B cell (primary cell): ENCODE data around the gene PIBF1. TPM values are rescaled to one million over a fixed set of nuclear protein-coding genes. Genes with fewer than 3 reads are reported as not detected.

Source experiments
- ATAC-seq: fragments of 200-7000 bp; cut with Tn5 transposase; one replicate; pipeline ENCODE4 v1.10.0; 2021; ENCODE audit warnings: low read depth, mild to moderate bottlenecking, moderate number of reproducible peaks, moderate library complexity
- CTCF ChIA-PET: fragments of 350-600 bp; sonication (Branson Sonifier 250); formaldehyde crosslinking; loops from one replicate; lab custom pipeline; 2021; ENCODE audit warnings: antibody characterized with exemption, inconsistent platforms; lab: Charles Lee
- POLR2A ChIA-PET: fragments of 350-600 bp; sonication (Branson Sonifier 250); formaldehyde crosslinking; loops from one replicate; lab custom pipeline; 2021; ENCODE audit warnings: antibody characterized with exemption; lab: Charles Lee
- DNase-seq: peaks from one replicate; pipeline ENCODE4 v3.0.0; 2013
- H2AFZ ChIP-seq: 2 replicates; pipeline ENCODE4 v1.6.1; 2012; ENCODE audit warnings: mild to moderate bottlenecking, low read depth, low read length; ENCODE audit not compliant: insufficient read depth, poor library complexity, severe bottlenecking
- H3K27ac ChIP-seq, 2 donors: 1 replicate in 1 of 2; 2 replicates in 1 of 2; pipeline ENCODE4 v1.5.1; 2012 to 2013; ENCODE audit warnings: low read length in 2 of 2, mild to moderate bottlenecking in 2 of 2, moderate library complexity in 1 of 2
- H3K27me3 ChIP-seq, 4 experiments: fragments of 200-600 bp in 1 of 4; sonication (generic) in 1 of 4; replicated peaks in 1 of 4; 1 replicate in 2 of 4; 2 replicates in 2 of 4; pipeline versions ENCODE4 v1.6.1 to v1.7.0; 2013 to 2016; ENCODE audit warnings: low read length in 3 of 4, mild to moderate bottlenecking in 2 of 4, mixed read lengths in 1 of 4, moderate library complexity in 1 of 4; ENCODE audit not compliant: insufficient read depth in 4 of 4, control insufficient read depth in 3 of 4; ENCODE audit errors: control extremely low read depth in 1 of 4
- H3K36me3 ChIP-seq, 2 experiments: replicated peaks in 1 of 2; 1 replicate in 1 of 2; 2 replicates in 1 of 2; pipeline versions ENCODE4 v1.6.1 to v1.7.1; 2013; ENCODE audit warnings: low read length in 1 of 2; ENCODE audit not compliant: insufficient read depth in 2 of 2, control insufficient read depth in 1 of 2; ENCODE audit errors: control extremely low read depth in 1 of 2, extremely low read depth in 1 of 2
- H3K4me1 ChIP-seq, 2 donors: fragments of 200-600 bp in 1 of 2; sonication (generic) in 1 of 2; 1 replicate in 1 of 2; 2 replicates in 1 of 2; pipeline versions ENCODE4 v1.5.1 to v1.6.1; 2013 to 2017; ENCODE audit warnings: low read length in 2 of 2; ENCODE audit not compliant: control insufficient read depth in 2 of 2, insufficient read depth in 2 of 2
- H3K4me2 ChIP-seq: replicated peaks from 2 replicates; pipeline ENCODE3; 2012; ENCODE audit warnings: mild to moderate bottlenecking, low read depth, low read length; ENCODE audit not compliant: poor library complexity, severe bottlenecking
- H3K4me3 ChIP-seq, 5 experiments: fragments of 200-600 bp in 1 of 5; sonication (generic) in 1 of 5; 1 replicate in 3 of 5; 2 replicates in 2 of 5; pipeline versions ENCODE4 v1.5.1 to v1.7.0; 2011 to 2016; ENCODE audit warnings: low read length in 4 of 5, mild to moderate bottlenecking in 4 of 5, low read depth in 2 of 5, control low read depth in 1 of 5, moderate library complexity in 1 of 5; ENCODE audit not compliant: insufficient read depth in 1 of 5; ENCODE audit errors: control extremely low read depth in 1 of 5, extremely low read depth in 1 of 5
- H3K79me2 ChIP-seq: fragments of 200-600 bp; sonication (generic); one replicate; pipeline ENCODE4 v1.6.0; 2016; ENCODE audit warnings: low read length; ENCODE audit not compliant: control insufficient read depth, insufficient read depth
- H3K9ac ChIP-seq: fragments of 200-600 bp; sonication (generic); 2 replicates; pipeline ENCODE4 v1.6.1; 2017; ENCODE audit warnings: mild to moderate bottlenecking, low read length, moderate library complexity
- H3K9me3 ChIP-seq, 3 donors: one replicate each; pipeline versions ENCODE4 v1.6.1 to v1.7.1; 2013; ENCODE audit warnings: low read length in 2 of 3; ENCODE audit not compliant: control insufficient read depth in 2 of 3, insufficient read depth in 1 of 3; ENCODE audit errors: control extremely low read depth in 1 of 3
- H4K20me1 ChIP-seq: 2 replicates; pipeline ENCODE4 v1.6.0; 2012; ENCODE audit warnings: mild to moderate bottlenecking, low read length; ENCODE audit not compliant: insufficient read depth, control insufficient read depth, poor library complexity, severe bottlenecking
- H3K27ac Mint-ChIP-seq: one replicate; pipeline ENCODE4 v1.8.0; 2021; ENCODE audit warnings: mixed read lengths
- H3K27me3 Mint-ChIP-seq: one replicate; pipeline ENCODE4 v1.8.0; 2021; ENCODE audit warnings: mixed read lengths
- H3K4me1 Mint-ChIP-seq: one replicate; pipeline ENCODE4 v1.8.0; 2021; ENCODE audit warnings: mixed read lengths
- H3K4me3 Mint-ChIP-seq: one replicate; pipeline ENCODE4 v1.8.0; 2021; ENCODE audit warnings: mixed read lengths
- H3K9me3 Mint-ChIP-seq: one replicate; pipeline ENCODE4 v1.8.0; 2022; ENCODE audit warnings: mixed read lengths; ENCODE audit not compliant: insufficient read depth
- EZH2 ChIP-seq: IDR thresholded peaks from 2 replicates; pipeline ENCODE4 v1.6.1; 2012; ENCODE audit warnings: borderline replicate concordance, low read depth, mild to moderate bottlenecking, moderate library complexity, low read length; ENCODE audit not compliant: insufficient read depth, poor library complexity, severe bottlenecking
- WGBS: methylation state at CpG from one replicate; pipeline ENCODE4 v1.1.5; 2013; ENCODE audit warnings: missing lambda C conversion rate; ENCODE audit not compliant: insufficient coverage; 5-methylcytosine and 5-hydroxymethylcytosine counted together
- intact Hi-C: fragments of 100-400 bp; cut with micrococcal nuclease; formaldehyde crosslinking; loops from one replicate; pipeline ENCODE4 v1.10.0; 2022
- polyA plus RNA-seq: library from polyadenylated mRNA; depleted of rRNA; stranded (reverse); fragments of >200 nt; gene quantifications from 2 replicates; pipeline ENCODE4 v1.2.3, GENCODE V29; 2012
- total RNA-seq, 2 donors: library from RNA; stranded (reverse); fragments of 120-200 nt in 1 of 2; gene quantifications; 1 replicate in 1 of 2; 2 replicates in 1 of 2; pipeline versions ENCODE4 v1.2.3 to v1.2.4, GENCODE V29; 2013 to 2022
- TF ChIP-seq, protein P1 (sequence below): fragments of 200-600 bp; IDR thresholded peaks from one replicate; pipeline ENCODE4 v1.8.0; 2022; ENCODE audit warnings: antibody characterized with exemption, mild to moderate bottlenecking

Gene PIBF1
- total and polyA plus RNA-seq, 2 donors (not counting 1 experiment from before 2014, with no cell fraction given), result 4.5 to 43.1 TPM

DNA sequence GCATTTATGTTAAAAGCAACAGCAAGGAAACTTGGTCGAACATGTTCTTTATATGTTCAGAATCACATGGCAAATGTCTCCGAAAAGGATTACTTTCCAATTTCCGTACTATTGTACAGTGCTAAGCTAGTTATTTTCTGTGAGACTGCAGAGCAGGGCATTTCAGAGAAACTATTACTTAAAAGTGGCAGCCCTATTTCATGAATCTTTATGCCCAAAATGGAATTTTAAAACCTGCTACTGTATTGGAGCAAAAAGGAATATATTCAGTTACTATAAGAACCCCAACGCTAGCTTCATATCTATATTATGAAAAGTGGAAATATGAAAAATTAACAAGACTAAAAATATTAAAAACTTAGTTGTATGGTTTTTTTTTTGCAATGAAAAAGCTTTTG, 274.6 kb downstream of the PIBF1 start:
- no peak overlapping the region for H3K4me2 ChIP-seq
- no peak overlapping the region for H3K27ac Mint-ChIP-seq
- no peaks in the 10 kb centered on the region for H3K36me3 ChIP-seq
- H2AFZ ChIP-seq, result no peak overlapping the region
- ATAC-seq (no peak), DNase-seq (no peak)
- H3K27me3 ChIP-seq, result peaks cover 3 to 33% (median 30%) of the 10 kb centered on the region in 4 experiments
- no peak overlapping the region for H3K4me3 Mint-ChIP-seq
- ChIA-PET POLR2A (no interaction called here), CTCF (interaction anchor here (2.0 kb wide), 1 partner anchor 16 kb away, joined by 4 read pairs; no protein-coding TSS in a partner anchor)
- H3K4me3 ChIP-seq, result no peak overlapping the region
- H4K20me1 ChIP-seq, result no peaks in the 10 kb centered on the region
- peaks cover 24% of the 10 kb centered on the region for H3K4me1 Mint-ChIP-seq
- H3K9me3 Mint-ChIP-seq, result no peaks in the 10 kb centered on the region
- H3K27me3 Mint-ChIP-seq, result peaks cover 51% of the 10 kb centered on the region
- intact Hi-C loops, result loop anchor here (5.0 kb wide), 1 partner anchor 1231 kb away; no protein-coding TSS in a partner anchor
- H3K4me1 ChIP-seq, result peaks cover 15 to 18% of the 10 kb centered on the region in 2 donors
- no peaks in the 10 kb centered on the region for H3K9me3 ChIP-seq
- WGBS, result no CpG with 5 or more reads among the region's 4 CpGs
- no peak overlapping the region for H3K27ac ChIP-seq
- TF ChIP-seq EZH2, result no peak
- no peaks in the 10 kb centered on the region for H3K79me2 ChIP-seq
- H3K9ac ChIP-seq, result no peak overlapping the region

DNA sequence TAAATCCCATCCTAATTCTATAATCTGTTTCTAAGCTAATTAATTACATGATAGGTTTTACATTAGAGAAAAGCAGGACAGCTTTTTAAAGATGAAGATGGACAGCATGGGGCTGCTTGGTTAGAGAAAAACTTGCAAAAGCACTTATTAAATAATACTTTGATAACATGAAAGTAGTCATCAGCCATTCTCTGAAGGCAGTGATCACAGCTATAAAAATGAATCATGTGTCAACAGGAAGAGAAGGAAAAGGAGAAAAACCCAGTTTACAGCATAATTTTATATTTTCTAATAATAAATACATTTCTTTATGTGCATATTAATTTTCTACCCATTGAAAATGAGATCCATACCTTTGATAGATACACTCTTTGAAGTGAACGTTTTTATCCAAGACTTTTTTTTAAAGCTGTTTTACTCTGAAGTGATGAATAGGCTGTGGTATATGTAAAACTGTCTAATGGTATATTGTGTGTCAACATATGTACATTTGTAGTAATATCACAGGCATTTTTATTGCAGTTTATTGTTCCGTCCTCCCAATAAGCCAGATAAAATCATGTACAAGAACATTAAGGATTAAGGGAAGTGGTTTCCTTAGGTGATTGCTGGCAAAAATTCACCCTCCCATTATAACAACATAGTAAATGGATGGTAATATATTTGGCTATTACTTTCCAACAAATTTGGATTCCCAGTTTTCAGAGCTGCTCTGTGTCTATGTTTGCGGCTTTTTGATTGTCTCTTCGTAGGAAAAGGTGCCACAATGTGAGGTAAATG, 275.5 kb downstream of the PIBF1 start:
- Histone ChIP-seq H2AFZ (no peak overlapping the region), H3K79me2 (no peaks in the 10 kb centered on the region), H3K4me3 (no peak overlapping the region), H3K4me1 (peaks cover 15 to 18% of the 10 kb centered on the region in 2 donors), H3K27me3 (peaks cover 3 to 35% (median 30%) of the 10 kb centered on the region in 4 experiments), H3K36me3 (no peaks in the 10 kb centered on the region), H3K9ac (no peak overlapping the region), H3K9me3 (no peaks in the 10 kb centered on the region), H3K4me2 (no peak overlapping the region), H4K20me1 (no peaks in the 10 kb centered on the region), H3K27ac (no peak overlapping the region)
- Mint-ChIP-seq H3K27ac (no peak overlapping the region), H3K9me3 (no peaks in the 10 kb centered on the region), H3K4me3 (no peak overlapping the region), H3K4me1 (peaks cover 24% of the 10 kb centered on the region), H3K27me3 (peaks cover 51% of the 10 kb centered on the region)
- CTCF ChIA-PET, result interaction anchor here (1.2 to 2.0 kb wide), 2 partner anchors 11 to 15 kb away, joined by 3 to 4 read pairs; no protein-coding TSS in a partner anchor
- TF ChIP-seq EZH2, result no peak
- TF ChIP-seq, protein P1, sequence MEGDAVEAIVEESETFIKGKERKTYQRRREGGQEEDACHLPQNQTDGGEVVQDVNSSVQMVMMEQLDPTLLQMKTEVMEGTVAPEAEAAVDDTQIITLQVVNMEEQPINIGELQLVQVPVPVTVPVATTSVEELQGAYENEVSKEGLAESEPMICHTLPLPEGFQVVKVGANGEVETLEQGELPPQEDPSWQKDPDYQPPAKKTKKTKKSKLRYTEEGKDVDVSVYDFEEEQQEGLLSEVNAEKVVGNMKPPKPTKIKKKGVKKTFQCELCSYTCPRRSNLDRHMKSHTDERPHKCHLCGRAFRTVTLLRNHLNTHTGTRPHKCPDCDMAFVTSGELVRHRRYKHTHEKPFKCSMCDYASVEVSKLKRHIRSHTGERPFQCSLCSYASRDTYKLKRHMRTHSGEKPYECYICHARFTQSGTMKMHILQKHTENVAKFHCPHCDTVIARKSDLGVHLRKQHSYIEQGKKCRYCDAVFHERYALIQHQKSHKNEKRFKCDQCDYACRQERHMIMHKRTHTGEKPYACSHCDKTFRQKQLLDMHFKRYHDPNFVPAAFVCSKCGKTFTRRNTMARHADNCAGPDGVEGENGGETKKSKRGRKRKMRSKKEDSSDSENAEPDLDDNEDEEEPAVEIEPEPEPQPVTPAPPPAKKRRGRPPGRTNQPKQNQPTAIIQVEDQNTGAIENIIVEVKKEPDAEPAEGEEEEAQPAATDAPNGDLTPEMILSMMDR, result no peak
- WGBS, result no CpG with 5 or more reads among the region's 4 CpGs
- POLR2A ChIA-PET, result no interaction called here
- no peak for DNase-seq
- no peak for ATAC-seq
- intact Hi-C loops, result loop anchor here (1.0 to 5.0 kb wide), 2 partner anchors 330 to 1230 kb away; partner anchors contain the start of genes BORA and MZT1
